ENCODE data around the gene TNNI3K.
A peak's percentile ranks its signal among the peaks of the same experiment; 100 is the strongest.

TNNI3K gene

DNA sequence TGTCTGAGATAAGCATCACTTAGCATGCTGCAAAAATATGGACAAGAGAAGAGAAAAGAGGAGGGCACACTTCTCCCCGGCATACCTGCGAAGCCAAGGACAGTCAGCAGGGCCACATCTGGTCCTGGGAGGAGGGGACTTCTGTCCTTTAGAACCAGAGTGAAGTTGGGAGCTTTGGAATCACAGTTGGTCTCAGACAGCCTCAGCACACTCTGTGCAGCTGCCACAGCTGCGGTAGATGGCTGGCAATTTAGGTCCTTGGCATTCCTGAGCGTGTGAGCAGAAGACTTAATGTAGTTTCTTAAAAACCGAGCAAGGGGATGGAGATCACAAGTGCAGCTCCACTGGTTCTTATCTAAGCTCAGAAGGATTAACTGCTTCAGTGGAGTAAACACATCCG lies 244.9 kb downstream of the TNNI3K start:
- intact Hi-C loops (cut with DNase I), result no loop called here
- peak in 2 of 10 donors; percentile 67 to 84 for DNase-seq

DNA sequence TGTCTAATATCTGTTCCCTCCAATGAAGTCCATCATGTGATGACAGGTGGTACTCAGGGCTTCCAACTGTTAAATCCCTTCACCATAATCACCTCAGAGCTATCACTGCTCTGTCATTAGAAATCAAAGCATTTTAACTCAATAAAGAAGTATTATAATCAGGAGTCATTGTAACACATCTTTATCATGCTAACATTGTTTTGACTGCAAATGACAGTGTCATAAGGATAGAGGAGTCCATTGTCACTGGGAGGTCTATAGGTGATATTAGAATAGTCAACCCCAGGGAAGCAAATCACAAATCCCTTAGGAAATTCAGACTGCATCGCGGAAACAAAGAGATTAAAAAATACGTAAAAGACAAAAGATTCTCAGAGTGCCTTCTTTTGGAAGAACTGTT lies 246.4 kb downstream of the TNNI3K start:
- intact Hi-C loops (cut with DNase I), result no loop called here
- no peak for DNase-seq

DNA sequence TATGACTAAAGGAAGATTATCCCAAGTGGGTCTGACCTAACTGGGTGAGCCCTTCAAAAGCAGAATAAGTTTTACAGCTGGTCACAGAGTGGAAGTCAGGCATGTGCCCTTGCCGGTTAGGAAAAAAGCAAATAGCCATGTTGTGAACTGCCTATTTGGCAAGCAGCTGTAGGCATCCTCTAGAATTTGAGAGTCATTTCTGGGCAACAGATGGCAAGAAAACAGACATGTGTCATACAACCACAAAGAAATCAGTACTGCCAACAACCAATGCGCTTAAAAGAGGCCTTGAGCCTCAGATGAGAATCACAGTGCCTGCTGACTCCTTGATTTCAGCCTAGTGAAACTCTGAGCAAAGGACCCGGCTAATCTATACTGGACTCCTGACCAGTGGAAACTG lies 250.4 kb downstream of the TNNI3K start:
- intact Hi-C loops (cut with DNase I), result no loop called here
- DNase-seq, result no peak

DNA sequence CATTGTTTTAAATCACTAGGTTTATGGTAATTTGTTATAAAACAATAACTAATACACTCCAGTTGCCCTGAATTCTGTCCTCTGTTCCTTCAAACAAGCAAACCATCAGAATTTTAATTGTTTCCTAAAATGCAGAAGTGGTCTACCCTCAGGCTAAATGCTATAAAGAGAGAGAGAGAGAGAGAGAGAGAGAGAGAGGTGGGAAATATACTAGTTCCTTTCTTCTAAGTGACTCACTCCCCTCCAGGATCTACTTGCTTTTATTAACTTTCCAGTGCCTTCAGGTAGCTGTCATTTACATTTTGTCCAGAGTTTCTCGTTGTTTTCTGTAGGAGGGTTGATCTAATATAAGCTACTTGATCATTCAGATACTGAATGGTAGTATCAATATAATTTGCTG lies 250.8 kb downstream of the TNNI3K start:
- no peak for DNase-seq
- intact Hi-C loops (cut with DNase I), result no loop called here

DNA sequence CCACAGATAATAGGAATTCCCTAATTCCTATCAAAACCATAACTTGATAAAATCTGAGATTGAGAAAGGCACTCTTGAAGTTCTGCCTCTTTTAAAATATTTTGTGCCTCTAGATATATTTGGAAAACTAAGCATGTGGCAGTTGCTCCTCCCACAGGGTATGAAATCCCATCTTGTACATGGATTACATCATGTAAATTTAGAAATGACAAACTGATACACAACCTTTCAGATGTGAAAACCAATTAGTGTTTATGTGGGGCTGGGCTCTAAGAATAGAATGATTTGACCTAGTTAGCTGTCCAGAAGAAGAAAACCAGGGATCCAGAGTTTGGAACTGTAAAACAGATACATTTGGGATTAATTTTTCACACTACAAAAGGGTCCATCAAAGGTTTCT lies 261.5 kb downstream of the TNNI3K start:
- intact Hi-C loops (cut with DNase I), result no loop called here
- no peak for DNase-seq

DNA sequence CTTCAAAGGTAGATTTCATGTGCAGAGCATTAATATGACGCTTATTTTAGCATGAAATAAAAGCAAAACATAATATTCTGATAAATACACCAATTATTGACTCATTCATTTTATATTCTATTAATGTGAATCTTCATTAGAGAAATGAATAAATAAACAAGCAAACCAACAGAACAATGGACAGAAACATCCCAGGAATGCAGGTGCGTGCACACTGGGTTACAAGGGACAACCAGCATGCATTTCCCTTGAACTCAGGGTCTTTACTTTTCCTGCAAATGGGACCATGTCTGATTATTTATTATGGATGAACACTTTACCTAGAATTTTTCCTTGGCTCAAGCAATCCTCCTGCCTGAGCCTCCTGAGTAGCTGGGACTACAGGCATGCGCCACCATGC lies 263.7 kb downstream of the TNNI3K start:
- intact Hi-C loops (cut with DNase I), result no loop called here
- no peak for DNase-seq

DNA sequence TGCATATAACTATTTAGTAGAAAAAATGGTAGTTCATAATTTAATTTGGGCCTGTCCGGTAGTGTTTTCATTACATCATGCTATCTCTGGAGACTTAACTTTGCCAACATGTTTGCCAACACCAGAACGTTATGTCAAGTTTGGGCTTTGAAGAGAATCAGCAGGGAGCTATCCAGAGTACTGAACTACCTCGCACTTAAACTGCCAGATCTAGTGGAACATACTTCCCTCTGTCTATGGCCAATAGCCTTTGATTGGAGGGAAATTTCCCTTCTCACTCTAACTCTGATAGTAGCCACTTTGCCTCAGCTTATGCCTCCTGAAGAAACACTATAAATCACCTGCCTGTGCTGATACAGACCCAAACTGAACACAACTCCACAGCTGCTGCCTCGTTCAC lies 267.2 kb downstream of the TNNI3K start:
- DNase-seq, result peak in 1 of 10 donors; percentile 35

DNA sequence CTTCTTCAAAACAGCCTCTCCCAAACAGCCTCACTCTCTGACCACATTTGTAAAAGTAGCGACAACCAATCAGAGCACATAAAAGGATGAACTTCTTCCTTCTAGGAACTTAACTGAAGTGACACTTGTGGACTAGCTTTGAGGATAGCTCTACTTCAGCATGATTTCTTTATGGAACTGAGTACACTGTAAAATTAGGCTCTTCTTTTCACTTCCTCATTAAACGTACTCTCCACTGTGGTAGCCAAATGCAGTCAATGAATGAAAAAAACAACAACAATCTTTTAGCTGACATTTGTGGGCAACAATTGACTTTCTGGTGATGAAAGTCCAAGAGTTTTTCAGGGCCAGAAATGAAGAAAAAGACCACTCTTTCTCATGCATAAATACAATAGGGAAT lies 267.7 kb downstream of the TNNI3K start:
- intact Hi-C loops (cut with DNase I), result no loop called here
- DNase-seq, result no peak

More for the DNA sequence above, 267.2 kb downstream of the TNNI3K start:
- intact Hi-C loops (cut with DNase I), result no loop called here

DNA sequence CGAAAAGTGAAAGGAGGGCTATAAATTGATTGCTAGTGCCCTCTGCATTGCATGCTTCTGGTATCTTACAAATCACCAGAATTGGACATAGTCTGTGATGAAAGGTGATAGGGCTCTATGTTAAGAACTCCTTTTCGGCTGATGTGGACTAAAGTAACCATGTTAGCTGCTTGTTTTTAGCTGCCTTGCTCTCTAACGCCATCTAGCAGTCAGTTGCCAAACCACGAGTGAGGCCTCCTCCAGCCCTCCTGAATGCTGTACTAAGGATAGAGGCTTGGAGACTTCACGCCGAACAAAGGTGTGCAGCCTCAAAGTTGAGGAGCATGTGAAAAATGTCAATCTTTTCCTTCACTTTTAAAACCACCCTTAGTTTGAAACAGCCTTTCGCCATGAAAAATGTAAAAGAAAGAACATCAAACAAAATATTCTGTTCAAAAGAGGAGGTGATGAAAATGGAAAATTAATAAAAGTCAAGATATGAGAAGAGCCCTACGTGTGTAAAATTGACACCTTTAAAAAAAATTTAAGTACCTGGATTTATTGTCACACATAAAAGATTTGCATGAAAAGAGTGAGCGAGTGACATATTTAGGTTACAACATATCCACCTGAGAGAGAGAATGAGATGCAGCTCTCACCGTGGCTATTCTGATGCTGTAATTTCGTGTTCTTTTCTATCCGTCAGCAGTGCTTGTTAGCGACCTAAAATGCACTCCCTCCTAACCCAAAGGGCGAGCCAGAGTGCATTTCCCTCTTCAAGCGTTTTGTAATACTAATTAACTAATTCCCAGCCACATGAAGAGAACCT lies 269.1 kb downstream of the TNNI3K start:
- peak; percentile 52 to 94 (median 70) for DNase-seq

DNA sequence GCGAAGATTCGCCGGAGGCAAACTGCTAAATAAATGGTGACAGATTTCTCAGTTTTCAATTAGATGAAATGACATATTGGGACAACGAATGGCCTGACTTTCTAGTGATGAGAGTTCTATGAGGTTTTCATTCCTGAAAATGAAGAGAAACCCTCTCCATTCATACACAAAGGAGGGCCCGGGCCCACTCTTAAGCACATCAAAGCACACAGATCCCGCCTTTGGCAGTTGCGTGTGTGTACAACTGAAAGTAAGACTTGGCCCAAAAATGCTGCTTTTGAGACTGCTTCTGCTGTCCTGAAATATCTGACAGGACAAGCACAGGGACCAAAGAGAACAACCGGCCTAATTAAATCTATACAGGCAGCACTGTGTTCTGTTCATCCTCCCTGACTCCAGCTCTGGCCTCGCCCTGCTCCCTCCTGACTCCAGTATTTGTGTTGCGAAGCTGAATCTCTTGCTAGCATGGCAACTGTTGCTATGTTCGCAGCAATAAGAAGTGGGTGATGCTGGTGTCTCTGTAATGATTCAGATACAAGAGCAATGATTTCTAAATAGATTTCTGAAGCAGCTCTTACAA lies 269.8 kb downstream of the TNNI3K start:
- DNase-seq, result peak in 6 of 10 donors; percentile 7 to 91 (median 41)
- intact Hi-C loops (cut with DNase I), result no loop called here

More for the DNA sequence above, 269.1 kb downstream of the TNNI3K start:
- intact Hi-C loops (cut with DNase I), result no loop called here

DNA sequence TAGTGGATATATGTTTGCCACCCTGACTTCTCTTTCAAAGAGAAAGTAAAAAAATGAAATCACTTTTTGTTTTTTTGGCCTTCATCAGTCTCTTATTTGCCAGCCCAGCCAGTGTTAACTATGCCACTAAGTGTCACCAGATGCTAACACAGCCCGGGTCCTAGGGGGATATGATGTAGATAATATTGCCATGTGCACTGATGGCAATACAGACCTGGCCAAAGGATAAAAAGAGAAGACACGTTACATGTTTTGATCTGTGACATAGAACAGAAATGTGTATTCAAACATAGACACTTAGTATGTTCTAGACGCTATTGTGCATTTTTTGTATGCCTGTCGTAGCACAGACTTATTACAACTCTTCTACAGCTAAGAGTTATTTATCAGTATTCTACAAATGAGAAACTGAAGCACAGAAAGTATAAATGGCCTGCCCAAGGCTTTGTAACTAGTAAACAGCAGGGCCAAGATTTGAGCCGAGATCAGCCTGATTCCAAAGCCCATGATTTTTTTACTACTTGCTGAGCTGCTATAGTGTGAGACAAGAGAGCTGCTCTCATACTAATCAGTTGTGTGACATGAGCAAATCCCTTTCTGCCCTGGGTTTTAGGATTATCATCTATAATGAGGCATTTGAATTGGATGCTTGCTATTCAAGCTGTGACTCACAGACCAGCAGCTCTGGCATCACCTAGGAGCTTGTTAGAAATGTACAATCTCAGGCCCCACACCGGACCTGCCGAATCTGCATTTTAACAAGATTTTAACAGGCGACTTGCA lies 270.9 kb downstream of the TNNI3K start:
- intact Hi-C loops (cut with DNase I), result no loop called here
- no peak for DNase-seq

DNA sequence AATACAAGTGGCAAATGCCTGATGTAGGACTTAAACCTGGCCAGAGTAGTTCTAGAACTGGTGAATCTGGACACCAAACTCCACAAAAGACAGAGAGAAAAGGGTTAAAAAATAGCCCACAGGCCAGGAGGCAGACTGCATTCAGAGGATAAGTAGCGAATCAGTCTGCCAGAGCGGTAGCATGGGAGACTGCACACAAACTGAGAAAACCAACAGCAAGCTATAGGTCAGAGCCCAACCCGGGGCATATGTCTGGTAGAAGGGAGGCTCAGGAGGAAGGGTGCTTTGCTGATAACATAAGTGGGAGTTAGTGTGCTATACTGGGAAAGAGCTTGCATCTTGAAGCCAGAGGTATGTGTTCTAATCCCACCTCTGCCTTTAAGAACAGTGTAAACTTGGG lies 273.3 kb downstream of the TNNI3K start:
- intact Hi-C loops (cut with DNase I), result no loop called here
- DNase-seq, result no peak

DNA sequence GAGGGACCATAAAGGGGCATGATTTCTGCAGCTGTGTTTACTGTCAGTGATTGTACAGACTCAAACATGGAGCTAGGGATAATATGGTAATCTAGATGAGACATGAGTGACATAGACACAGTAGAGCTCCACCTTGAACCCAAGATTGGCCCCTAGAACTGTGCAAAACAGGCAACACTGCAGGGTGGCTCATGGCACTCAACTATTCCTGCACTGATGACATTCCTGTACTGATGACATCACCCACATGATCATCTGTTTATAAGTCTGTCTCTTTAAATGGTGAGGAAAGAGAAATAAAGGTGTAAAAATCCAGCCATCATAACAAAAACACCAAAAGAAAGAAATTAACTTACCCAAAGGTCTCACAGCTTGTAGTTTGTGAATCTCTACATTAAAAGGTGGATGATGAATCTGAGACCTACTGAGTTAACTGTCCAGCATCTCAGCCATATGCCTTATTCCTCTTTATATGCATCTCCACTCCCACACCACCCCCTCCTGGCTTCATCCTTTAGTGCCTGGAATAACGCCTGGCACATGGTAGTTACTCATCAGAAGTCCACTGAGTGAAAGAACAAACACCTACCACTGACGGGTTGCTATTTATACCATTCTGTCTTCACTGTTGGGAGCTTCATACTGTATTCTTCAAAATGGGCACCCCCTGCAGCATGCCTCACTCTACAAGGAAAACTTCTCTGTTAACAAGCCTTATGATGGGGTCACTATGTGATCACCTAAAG lies 277.2 kb downstream of the TNNI3K start, which contains the start of gene LRRC53:
Gene LRRC53 (minus strand): TSS at position 442 of the 746 bp plus-strand sequence. CDS start 29,262 bp downstream, outside the sequence.
- intact Hi-C loops (cut with DNase I), result no loop called here
- DNase-seq, result peak in 5 of 10 donors; percentile 10 to 86 (median 23)

DNA sequence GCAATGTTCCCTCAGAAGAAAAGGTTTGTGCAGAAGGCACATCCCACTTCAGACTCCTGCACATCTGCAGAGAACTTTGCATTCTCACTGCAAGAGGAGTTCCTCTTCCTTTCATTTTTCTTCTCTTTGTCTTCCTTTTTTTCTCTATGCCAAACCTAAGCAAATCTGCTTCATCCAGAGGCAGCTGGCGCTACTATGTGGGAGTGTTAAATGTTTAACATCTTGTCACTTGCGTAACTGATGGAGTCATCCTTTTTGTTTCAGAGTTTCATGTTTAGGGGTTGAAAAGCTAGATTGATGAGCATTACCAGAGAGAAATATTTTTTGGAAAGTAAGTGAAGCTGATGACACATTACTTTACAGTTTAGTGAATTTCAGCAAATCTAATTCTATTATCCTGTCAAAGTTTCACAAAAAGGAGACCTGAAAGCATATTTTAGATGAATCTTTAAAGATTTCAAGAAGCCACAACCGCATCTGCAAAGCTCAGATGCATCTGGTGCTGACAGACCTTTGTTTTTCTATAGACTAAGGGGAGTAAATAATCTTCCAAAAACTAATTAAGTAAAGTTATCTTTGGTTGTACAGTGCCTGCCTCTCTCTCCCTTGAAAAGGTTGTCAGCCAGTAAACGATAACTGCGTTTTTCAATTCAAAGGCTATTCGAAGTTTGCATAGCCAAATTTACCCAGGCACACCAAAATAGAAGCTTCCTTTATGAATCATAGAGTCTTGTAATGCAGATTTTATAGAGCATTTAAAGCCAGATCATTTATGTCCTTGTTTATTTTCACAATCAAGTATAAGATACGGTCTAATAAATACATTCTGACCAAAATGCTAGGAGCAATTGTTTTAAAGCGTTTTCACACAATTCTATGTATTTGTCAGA lies 278.5 kb downstream of the TNNI3K start:
- intact Hi-C loops (cut with DNase I), result no loop called here
- DNase-seq, result peak in 3 of 10 donors; percentile 8 to 31 (median 25)

DNA sequence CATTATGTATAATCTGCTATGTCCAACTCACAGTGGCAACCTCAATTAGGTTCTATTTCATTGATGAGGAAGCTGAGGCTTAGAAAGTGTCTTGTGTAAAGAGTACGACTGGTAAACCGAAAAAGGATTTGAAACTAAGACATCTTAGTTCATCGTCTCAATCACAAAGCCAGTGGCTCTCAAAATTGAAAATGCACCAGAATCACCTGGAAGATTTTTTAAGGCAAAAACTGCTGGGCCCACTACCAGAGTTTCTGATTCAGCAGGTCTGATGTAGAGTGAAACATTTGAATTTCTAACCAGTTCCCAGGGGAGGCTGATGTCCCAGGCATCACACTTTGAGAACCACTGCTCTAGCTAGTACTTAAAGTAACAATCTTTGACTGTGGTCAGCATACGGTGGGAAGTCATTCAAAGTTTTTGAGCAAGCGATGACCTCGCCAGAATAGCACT lies 282.4 kb downstream of the TNNI3K start:
- DNase-seq, result no peak
- intact Hi-C loops (cut with DNase I), result no loop called here

DNA sequence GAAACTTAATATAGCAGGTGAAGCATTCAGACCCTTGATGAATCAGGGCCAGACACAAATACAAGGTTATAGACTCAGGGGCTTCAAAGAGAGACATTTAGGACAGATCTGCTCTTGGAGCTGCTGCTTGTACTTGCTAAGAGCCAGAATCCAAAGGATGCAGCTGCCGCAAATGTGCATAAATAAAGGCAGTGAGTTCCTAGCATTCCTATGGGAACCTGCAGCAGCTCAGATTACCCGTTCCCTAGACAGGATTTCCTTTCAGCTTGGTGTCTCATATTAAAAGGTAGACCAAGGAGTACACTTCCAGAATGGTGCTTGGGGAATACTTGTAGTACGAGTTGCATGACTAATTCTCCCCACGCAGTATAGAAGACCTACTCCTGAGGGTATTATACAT lies 287.0 kb downstream of the TNNI3K start:
- intact Hi-C loops (cut with DNase I), result no loop called here
- DNase-seq, result no peak

DNA sequence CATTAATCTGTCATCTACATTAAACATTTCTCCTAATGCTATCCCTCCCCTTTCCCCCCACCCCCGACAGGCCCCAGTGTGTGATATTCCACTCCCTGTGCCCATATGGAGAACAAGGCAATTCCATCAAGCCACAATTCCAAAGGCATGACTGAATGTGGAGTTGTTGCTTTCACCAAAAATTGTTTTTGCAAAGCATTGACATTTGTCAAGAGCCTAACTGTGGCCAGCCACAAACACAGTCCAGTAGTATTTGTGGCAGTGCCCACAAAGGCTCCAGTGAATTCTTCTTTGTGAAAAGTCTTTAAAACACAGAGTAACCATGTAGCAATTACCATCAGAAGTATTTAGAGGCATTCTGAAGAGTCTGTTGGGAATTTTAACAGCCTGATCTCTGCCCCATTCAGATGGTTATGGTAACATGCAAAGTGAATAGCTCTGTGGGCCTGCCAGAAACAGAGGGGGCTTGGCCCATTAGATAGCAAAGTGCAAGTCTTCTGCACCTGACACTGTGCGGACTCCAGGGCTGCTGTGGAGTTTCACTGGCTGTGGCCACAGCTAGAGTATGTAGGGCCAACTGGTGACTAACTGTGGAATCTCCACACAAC lies 288.8 kb downstream of the TNNI3K start:
- no peak for DNase-seq
- intact Hi-C loops (cut with DNase I), result no loop called here

DNA sequence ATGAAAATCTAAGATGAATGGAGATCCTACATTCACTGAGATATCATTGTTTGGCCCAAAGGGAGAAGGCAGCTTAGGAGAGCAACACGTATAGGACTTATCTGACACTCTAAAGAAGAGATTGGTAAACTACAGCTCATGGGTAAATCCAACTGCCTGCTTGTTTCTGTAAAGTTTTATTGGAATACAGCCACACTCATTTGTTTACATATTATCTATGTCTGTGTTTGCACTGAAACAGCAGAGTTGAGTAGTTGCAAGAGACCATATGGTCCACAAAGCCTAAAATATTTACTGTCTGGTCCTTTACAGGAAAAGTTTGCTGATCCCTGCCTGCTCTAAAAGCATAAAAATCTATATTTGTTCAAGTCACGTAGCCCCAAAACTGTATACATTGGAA lies 291.5 kb downstream of the TNNI3K start:
- intact Hi-C loops (cut with DNase I), result no loop called here
- no peak for DNase-seq

DNA sequence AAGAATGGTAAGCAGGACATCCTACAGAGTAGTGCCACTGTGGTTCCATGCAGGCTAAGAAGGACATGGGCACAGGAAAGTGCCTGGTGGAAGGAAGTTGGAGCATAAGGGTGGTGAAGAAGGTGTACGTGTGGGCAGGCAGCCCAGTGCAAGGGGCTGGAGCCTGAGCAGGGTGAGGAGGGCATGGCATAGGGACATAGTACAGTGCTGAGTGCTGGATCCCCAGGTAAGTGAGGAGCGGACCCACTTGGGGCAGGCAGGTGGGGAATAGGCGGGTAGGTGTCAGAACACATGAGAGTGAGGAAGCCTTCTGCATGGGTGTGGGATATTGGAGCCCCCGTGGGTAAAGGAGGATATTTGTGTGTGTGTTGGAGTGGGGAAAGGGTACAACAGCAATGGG lies 292.9 kb downstream of the TNNI3K start:
- intact Hi-C loops (cut with DNase I), result no loop called here
- peak in 1 of 10 donors; percentile 71 for DNase-seq

Data from posterior cingulate gyrus (tissue), 11 donors.